ENCODE measurements around the gene TNFRSF19. TPM values are rescaled to one million over a fixed set of nuclear protein-coding genes. Genes with fewer than 3 reads are reported as not detected.

The TNFRSF19 gene
- total RNA-seq, 3 donors from 2014 or later, result 5.3 to 9.1 (median 7.9) TPM

- no peaks in the 10 kb centered on the region for H3K27me3 ChIP-seq
- no peaks in the 10 kb centered on the region for H3K36me3 ChIP-seq
- no peak for DNase-seq (ENCODE audit: low spot score in 2 of 2)
- no peaks in the 10 kb centered on the region for H3K4me1 ChIP-seq
- intact Hi-C loops (cut with DNase I; ENCODE audit: low total_unique reads), result no loop called here
- no peak overlapping the region for H3K27ac ChIP-seq
- H3K9me3 ChIP-seq, result no peaks in the 10 kb centered on the region
- H3K4me3 ChIP-seq, result no peak overlapping the region
- TF ChIP-seq POLR2A (IDR thresholded peaks at IDR 0.05), result no peak
- TF ChIP-seq, protein P1, sequence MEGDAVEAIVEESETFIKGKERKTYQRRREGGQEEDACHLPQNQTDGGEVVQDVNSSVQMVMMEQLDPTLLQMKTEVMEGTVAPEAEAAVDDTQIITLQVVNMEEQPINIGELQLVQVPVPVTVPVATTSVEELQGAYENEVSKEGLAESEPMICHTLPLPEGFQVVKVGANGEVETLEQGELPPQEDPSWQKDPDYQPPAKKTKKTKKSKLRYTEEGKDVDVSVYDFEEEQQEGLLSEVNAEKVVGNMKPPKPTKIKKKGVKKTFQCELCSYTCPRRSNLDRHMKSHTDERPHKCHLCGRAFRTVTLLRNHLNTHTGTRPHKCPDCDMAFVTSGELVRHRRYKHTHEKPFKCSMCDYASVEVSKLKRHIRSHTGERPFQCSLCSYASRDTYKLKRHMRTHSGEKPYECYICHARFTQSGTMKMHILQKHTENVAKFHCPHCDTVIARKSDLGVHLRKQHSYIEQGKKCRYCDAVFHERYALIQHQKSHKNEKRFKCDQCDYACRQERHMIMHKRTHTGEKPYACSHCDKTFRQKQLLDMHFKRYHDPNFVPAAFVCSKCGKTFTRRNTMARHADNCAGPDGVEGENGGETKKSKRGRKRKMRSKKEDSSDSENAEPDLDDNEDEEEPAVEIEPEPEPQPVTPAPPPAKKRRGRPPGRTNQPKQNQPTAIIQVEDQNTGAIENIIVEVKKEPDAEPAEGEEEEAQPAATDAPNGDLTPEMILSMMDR (IDR thresholded peaks at IDR 0.05), result no peak
- no peak for TF ChIP-seq POLR2AphosphoS5 (IDR thresholded peaks at IDR 0.05)
Measured at GRCh38 chr13:23642110-23642509, 71.9 kb downstream of the TNFRSF19 start.

GRCh38 chr13:23643338-23644125, 73.3 kb downstream of the TNFRSF19 start:
- no peak for DNase-seq (ENCODE audit: low spot score in 2 of 2)
- intact Hi-C loops (cut with DNase I; ENCODE audit: low total_unique reads), result no loop called here
- H3K9me3 ChIP-seq, result no peaks in the 10 kb centered on the region
- no peak for TF ChIP-seq POLR2AphosphoS5 (IDR thresholded peaks at IDR 0.05)
- no peak overlapping the region for H3K4me3 ChIP-seq
- no peaks in the 10 kb centered on the region for H3K36me3 ChIP-seq
- H3K27ac ChIP-seq, result no peak overlapping the region
- H3K4me1 ChIP-seq, result no peaks in the 10 kb centered on the region
- H3K27me3 ChIP-seq, result no peaks in the 10 kb centered on the region

GRCh38 chr13:23644126-23644419, 73.9 kb downstream of the TNFRSF19 start:
- Histone ChIP-seq H3K4me1 (no peaks in the 10 kb centered on the region), H3K36me3 (no peaks in the 10 kb centered on the region), H3K27ac (no peak overlapping the region), H3K27me3 (no peaks in the 10 kb centered on the region), H3K9me3 (no peaks in the 10 kb centered on the region), H3K4me3 (no peak overlapping the region)
- TF ChIP-seq, protein P1 (IDR thresholded peaks at IDR 0.05), result no peak
- TF ChIP-seq POLR2AphosphoS5 (IDR thresholded peaks at IDR 0.05), result no peak
- TF ChIP-seq POLR2A (IDR thresholded peaks at IDR 0.05), result no peak
- intact Hi-C loops (cut with DNase I; ENCODE audit: low total_unique reads), result no loop called here
- DNase-seq (ENCODE audit: low spot score in 2 of 2), result no peak

- Histone ChIP-seq H3K4me1 (no peaks in the 10 kb centered on the region), H3K27me3 (no peaks in the 10 kb centered on the region), H3K9me3 (no peaks in the 10 kb centered on the region), H3K27ac (no peak overlapping the region), H3K4me3 (no peak overlapping the region), H3K36me3 (no peaks in the 10 kb centered on the region)
- TF ChIP-seq, protein P1 (IDR thresholded peaks at IDR 0.05), result no peak
- TF ChIP-seq POLR2A (IDR thresholded peaks at IDR 0.05) (no peak), POLR2AphosphoS5 (IDR thresholded peaks at IDR 0.05) (no peak)
- intact Hi-C loops (cut with DNase I; ENCODE audit: low total_unique reads), result no loop called here
- DNase-seq (ENCODE audit: low spot score in 2 of 2), result no peak
Measured at GRCh38 chr13:23644527-23645138, 74.4 kb downstream of the TNFRSF19 start.

DNA sequence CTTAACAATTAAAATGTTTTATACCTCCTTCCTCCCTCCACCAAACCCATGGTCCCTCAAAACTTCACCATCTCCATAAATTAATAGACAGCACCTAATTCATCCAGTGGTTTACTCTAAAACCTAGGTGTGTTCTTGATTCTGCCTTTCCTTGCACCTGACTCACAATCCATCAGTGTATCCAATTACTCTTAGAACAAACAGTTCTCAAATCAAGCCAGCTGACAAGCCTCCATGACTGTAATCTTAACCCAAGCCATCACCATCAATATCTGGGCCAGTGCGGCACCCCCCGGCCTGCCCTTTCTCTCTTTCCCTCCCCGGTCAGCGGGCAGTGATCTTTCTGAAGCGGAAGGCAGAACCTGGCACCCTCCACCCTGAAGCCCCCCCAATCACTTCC, 75.6 kb downstream of the TNFRSF19 start:
- TF ChIP-seq POLR2AphosphoS5 (IDR thresholded peaks at IDR 0.05) (no peak), POLR2A (IDR thresholded peaks at IDR 0.05) (no peak)
- TF ChIP-seq, protein P1 (IDR thresholded peaks at IDR 0.05), result no peak
- Histone ChIP-seq H3K4me1 (no peaks in the 10 kb centered on the region), H3K27me3 (no peaks in the 10 kb centered on the region), H3K4me3 (no peak overlapping the region), H3K27ac (no peak overlapping the region), H3K36me3 (no peaks in the 10 kb centered on the region), H3K9me3 (no peaks in the 10 kb centered on the region)
- no peak for DNase-seq (ENCODE audit: low spot score in 2 of 2)
- intact Hi-C loops (cut with DNase I; ENCODE audit: low total_unique reads), result no loop called here
